Activated T-helper 1 cell treated with Interleukin-2 at 50 U/mL for 16 hours (primary cell): ENCODE data around the gene PUS7.
"Not testable (repeated sequence)": the region's sequence is repeated elsewhere in the genome, so short reads cannot be mapped to it uniquely, and the experiment has no call there.

Experiments used
- DNase-seq: peaks from one replicate; pipeline ENCODE4 v3.0.0-alpha.2; 2020; ENCODE audit warnings: low read depth

The PUS7 gene

DNA sequence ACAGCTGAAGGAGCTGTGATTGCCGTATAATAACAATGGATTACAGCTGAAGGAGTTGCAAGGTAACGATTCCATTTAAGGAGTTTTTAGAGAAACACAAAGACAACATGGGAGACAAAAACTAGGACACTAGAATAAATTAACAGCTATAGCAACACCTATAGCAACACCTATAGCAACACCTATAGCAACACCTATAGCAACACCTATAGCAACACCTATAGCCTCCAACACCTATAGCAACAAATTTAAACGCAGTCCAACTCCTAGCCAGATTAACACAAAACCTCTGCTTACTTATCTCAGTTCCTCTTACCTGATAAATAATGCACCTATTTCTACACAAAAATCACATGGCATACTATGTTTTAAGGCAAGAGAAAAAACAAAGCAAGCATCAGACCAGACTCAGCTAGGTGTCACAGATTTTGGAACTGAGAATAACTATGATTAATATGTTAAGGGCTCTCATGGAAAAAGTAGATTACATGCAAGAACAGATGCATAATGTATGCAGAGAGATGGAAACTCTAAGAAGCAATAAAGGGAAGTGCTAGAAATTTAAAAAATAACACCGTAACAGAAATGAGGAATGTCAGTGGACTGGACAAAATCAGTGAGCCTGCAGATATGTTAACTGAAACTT lies 77.6 kb downstream of the PUS7 start:
- DNase-seq = no peak

- DNase-seq = not testable (repeated sequence)
Measured at GRCh38 chr7:105442214-105442613, 79.9 kb downstream of the PUS7 start.

GRCh38 chr7:105439174-105439893 lies 82.7 kb downstream of the PUS7 start:
- no peak for DNase-seq

- no peak for DNase-seq
Measured at GRCh38 chr7:105438847-105439173, 83.3 kb downstream of the PUS7 start.

DNA sequence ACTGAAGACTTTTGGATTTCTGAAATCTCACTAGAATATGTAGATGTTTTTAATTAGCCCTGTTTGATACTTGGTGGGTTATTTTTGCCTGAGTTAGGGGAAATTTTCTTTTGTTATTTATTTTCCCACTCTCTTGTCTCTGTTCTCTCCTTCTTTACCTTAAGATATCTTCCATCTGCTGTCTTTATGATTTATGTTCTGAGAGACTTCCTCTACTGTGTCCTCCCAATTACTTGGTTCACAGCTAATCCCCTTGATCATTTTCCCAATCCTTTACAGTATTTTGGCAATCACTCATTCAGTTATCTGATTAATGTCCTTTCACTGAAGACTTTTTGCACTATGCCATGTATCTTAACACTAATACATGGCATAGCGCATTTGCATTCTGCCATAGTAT lies 83.8 kb downstream of the PUS7 start:
- DNase-seq = no peak

- DNase-seq = not testable (repeated sequence)
Measured at GRCh38 chr7:105437356-105437755, 84.7 kb downstream of the PUS7 start.

DNA sequence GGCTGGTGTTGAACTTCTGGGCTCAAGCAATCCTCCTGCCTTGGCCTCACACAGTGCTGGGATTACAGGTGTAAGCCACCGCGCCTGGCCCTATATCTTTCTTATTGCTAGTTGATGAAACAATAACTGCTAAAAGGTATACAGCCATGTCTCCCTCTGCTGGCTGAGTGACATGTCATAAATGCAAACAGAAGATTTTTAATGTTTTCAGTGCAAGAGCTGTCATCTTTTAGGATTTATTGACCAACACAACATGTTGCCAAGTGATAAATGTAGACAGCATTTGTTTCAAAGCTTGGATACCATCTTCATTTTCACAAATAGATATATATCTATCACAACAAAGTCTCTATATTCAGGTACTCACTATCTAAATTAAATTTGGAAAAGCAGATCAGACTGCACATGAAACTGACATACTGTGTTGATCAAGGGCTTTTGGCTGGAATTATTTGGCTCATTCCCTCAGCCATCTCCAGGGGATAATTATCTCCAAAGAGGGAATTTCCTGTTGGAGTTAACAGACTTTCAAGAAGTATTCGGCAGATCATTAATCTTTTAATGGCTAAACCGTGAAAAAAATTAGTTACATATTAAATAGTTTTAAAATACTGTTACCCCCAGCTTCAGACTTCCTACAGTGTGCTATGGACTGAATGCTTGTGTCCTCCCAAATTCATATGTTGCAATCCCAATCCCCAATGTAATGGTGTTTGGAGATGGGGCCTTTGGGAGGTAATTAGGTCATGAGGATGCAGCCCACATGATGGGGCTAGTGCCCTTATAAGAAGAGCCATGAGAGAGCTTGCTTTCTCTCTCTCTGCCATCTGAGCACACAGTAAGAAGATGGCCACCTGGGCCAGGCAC lies 92.1 kb downstream of the PUS7 start:
- peak; percentile 7 for DNase-seq

- no peak for DNase-seq
Measured at GRCh38 chr7:105426606-105427146, 95.4 kb downstream of the PUS7 start.

GRCh38 chr7:105423987-105424386 lies 98.1 kb downstream of the PUS7 start:
- no peak for DNase-seq

DNA sequence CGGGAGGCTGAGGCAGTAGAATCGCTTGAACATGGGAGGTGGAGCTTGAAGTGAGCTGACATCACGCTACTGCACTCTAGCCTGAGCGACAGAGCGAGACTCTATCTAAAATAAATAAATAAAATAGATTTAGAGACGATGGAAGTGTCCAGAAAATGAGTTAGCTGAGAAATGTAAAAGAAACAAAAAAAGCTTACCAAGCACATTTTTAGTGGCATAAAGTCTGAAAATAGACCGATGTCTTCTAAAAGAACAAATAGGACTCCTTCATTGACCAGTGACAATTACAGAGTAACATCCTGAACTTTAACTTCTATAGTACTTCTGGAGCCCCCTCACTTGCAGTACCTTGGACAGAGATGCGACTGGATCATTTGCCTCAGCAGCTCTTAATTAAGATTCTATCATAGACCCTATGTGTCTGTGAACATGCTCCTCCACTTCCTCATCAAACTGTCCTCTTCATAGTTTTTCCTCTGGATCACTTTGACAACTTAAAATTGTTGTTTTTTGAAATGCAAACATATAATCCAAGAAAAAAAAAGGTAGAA lies 108.1 kb downstream of the PUS7 start:
- no peak for DNase-seq

GRCh38 chr7:105410774-105411173 lies 111.3 kb downstream of the PUS7 start:
- DNase-seq = not testable (repeated sequence)

GRCh38 chr7:105409775-105410174 lies 112.3 kb downstream of the PUS7 start:
- DNase-seq = not testable (repeated sequence)

- no peak for DNase-seq
Measured at GRCh38 chr7:105408791-105409410, 113.2 kb downstream of the PUS7 start.
